Peyer's patch (tissue), 4 donors: ENCODE data around the gene LAIR1.

Source experiments
- CTCF ChIP-seq, 6 experiments: fragments of 450-650 bp in 4 of 6; fragments of 200-600 bp in 2 of 6; sonication (generic) in 1 of 6; IDR thresholded peaks; one replicate each; pipeline ENCODE4 v1.5.1; 2017 to 2019; ENCODE audit warnings: antibody characterized with exemption in 6 of 6, mild to moderate bottlenecking in 3 of 6, moderate library complexity in 1 of 6
- POLR2A ChIP-seq, 2 donors: fragments of 450-650 bp; IDR thresholded peaks; one replicate each; pipeline ENCODE4 v1.5.1; 2017; ENCODE audit warnings: antibody characterized with exemption in 2 of 2, mild to moderate bottlenecking in 2 of 2, moderate library complexity in 2 of 2

DNA sequence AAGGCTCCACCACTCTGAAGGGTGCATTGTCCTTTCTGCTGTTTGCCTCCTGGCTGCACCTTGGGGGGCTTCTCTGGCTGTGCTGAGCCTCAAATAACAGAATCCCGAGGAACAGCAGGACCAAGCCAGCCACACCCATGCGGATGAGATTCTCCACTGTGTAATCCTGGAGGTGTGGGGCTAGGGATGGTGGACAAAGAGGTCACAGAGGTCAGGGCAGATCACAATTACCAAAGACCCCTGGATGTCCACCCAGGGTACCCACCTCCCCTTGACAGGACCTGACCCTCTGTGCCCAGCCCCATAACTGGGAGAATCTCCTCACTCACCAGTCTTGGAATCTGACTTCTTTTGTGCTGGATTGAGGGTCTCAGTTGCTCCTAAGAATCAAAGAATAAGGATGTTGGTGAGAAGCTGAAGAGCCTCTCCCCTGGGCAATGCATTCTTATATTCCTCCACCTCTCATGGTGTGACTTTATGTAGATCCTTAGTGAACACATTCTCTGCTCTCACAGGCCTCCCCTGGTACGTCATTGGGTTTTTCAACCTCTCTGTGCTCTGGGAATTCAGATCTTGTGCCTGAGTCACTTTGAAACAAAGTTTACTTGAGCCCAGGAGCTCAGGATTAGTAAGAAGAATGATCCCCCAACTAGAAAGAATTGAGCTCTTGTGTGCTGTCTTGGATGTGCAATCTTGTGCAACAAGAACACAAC, 31.0 kb downstream of the LAIR1 start:
- TF ChIP-seq CTCF (IDR thresholded peaks at IDR 0.05), result no peak
- TF ChIP-seq POLR2A (IDR thresholded peaks at IDR 0.05), result no peak
